D721Med (cell line): ENCODE results near the gene SCCPDH.

ENCODE experiments used
- DNase-seq: peaks from one replicate; pipeline ENCODE4 v3.0.0; 2011; ENCODE audit warnings: low spot score; ENCODE audit not compliant: insufficient read length
- FAIRE-seq: peaks from 2 replicates; lab custom pipeline; 2011; peaks lifted over from hg19 to GRCh38; lab: Jason Lieb, UNC
- CTCF ChIP-seq: IDR thresholded peaks from 2 replicates; pipeline ENCODE4 v1.5.1; 2012; ENCODE audit warnings: mild to moderate bottlenecking, control low read depth; ENCODE audit not compliant: insufficient read depth; ENCODE audit errors: missing control alignments

Gene SCCPDH

GRCh38 chr1:246797157-246797556, 72.9 kb downstream of the SCCPDH start:
- no peak for FAIRE-seq
- no peak for TF ChIP-seq CTCF
- no peak for DNase-seq

- TF ChIP-seq CTCF = no peak
- FAIRE-seq (no peak), DNase-seq (no peak)
Observed at GRCh38 chr1:246797597-246797996, 73.4 kb downstream of the SCCPDH start.

GRCh38 chr1:246798107-246798506, 73.9 kb downstream of the SCCPDH start:
- no peak for FAIRE-seq
- TF ChIP-seq CTCF = no peak
- DNase-seq = no peak

- no peak for DNase-seq
- no peak for TF ChIP-seq CTCF
- no peak for FAIRE-seq
Observed at GRCh38 chr1:246798606-246799496, 74.6 kb downstream of the SCCPDH start.

- FAIRE-seq = no peak
- no peak for TF ChIP-seq CTCF
- DNase-seq = no peak
Observed at GRCh38 chr1:246800356-246800755, 76.1 kb downstream of the SCCPDH start.

- FAIRE-seq = no peak
- no peak for DNase-seq
- TF ChIP-seq CTCF = no peak
Observed at GRCh38 chr1:246800756-246801155, 76.5 kb downstream of the SCCPDH start.
